Measurements from ENCODE around the gene SHISA3. TPM values are rescaled to one million over a fixed set of nuclear protein-coding genes. Genes with fewer than 3 reads are reported as not detected.
"Not testable (repeated sequence)": the region's sequence is repeated elsewhere in the genome, so short reads cannot be mapped to it uniquely, and the experiment has no call there.

SHISA3 gene
- polyA plus RNA-seq (ENCODE audit: insufficient read length in 4 of 4) = 100 to 1,000 TPM in 3 of 4 donors, 10 to 100 TPM in 1; 64.6 to 122 (median 103) TPM

- no peak for DNase-seq (ENCODE audit: low read depth in 4 of 4, low spot score in 3 of 4)
Measured at GRCh38 chr4:42396752-42397634, at the start of gene SHISA3. SHISA3 (plus strand) TSS chr4:42397488; CDS start chr4:42398057, 569 bp downstream.

GRCh38 chr4:42348247-42348646 is 49.0 kb upstream of the SHISA3 start:
- DNase-seq (ENCODE audit: low read depth in 4 of 4, low spot score in 3 of 4) = no peak

- DNase-seq (ENCODE audit: low read depth in 4 of 4, low spot score in 3 of 4) = no peak
Measured at GRCh38 chr4:42348692-42349091, 48.6 kb upstream of the SHISA3 start.

- no peak for DNase-seq (ENCODE audit: low read depth in 4 of 4, low spot score in 3 of 4)
Measured at GRCh38 chr4:42350611-42351182, 46.6 kb upstream of the SHISA3 start.

GRCh38 chr4:42352049-42352448 is 45.2 kb upstream of the SHISA3 start:
- DNase-seq (ENCODE audit: low read depth in 4 of 4, low spot score in 3 of 4) = no peak

GRCh38 chr4:42357325-42357724 is 40.0 kb upstream of the SHISA3 start:
- no peak for DNase-seq (ENCODE audit: low read depth in 4 of 4, low spot score in 3 of 4)

- DNase-seq (ENCODE audit: low read depth in 4 of 4, low spot score in 3 of 4) = no peak
Measured at GRCh38 chr4:42359711-42360110, 37.6 kb upstream of the SHISA3 start.

GRCh38 chr4:42360256-42360669 is 37.0 kb upstream of the SHISA3 start:
- no peak for DNase-seq (ENCODE audit: low read depth in 4 of 4, low spot score in 3 of 4)

- no peak for DNase-seq (ENCODE audit: low read depth in 4 of 4, low spot score in 3 of 4)
Measured at GRCh38 chr4:42361456-42361855, 35.8 kb upstream of the SHISA3 start.

- DNase-seq (ENCODE audit: low read depth in 4 of 4, low spot score in 3 of 4) = no peak
Measured at GRCh38 chr4:42362591-42362990, 34.7 kb upstream of the SHISA3 start.

- no peak for DNase-seq (ENCODE audit: low read depth in 4 of 4, low spot score in 3 of 4)
Measured at GRCh38 chr4:42363614-42364013, 33.7 kb upstream of the SHISA3 start.

GRCh38 chr4:42364266-42365053 is 32.8 kb upstream of the SHISA3 start:
- DNase-seq (ENCODE audit: low read depth in 4 of 4, low spot score in 3 of 4) = no peak

GRCh38 chr4:42366959-42367358 is 30.3 kb upstream of the SHISA3 start:
- DNase-seq (ENCODE audit: low read depth in 4 of 4, low spot score in 3 of 4) = no peak

- no peak for DNase-seq (ENCODE audit: low read depth in 4 of 4, low spot score in 3 of 4)
Measured at GRCh38 chr4:42369489-42369888, 27.8 kb upstream of the SHISA3 start.

- DNase-seq (ENCODE audit: low read depth in 4 of 4, low spot score in 3 of 4) = no peak
Measured at GRCh38 chr4:42371305-42372252, 25.7 kb upstream of the SHISA3 start.

GRCh38 chr4:42372303-42372702 is 25.0 kb upstream of the SHISA3 start:
- not testable (repeated sequence) for DNase-seq (ENCODE audit: low read depth in 4 of 4, low spot score in 3 of 4)

GRCh38 chr4:42377497-42377896 is 19.8 kb upstream of the SHISA3 start:
- DNase-seq (ENCODE audit: low read depth in 4 of 4, low spot score in 3 of 4) = no peak

GRCh38 chr4:42381666-42382065 is 15.6 kb upstream of the SHISA3 start:
- no peak for DNase-seq (ENCODE audit: low read depth in 4 of 4, low spot score in 3 of 4)

- DNase-seq (ENCODE audit: low read depth in 4 of 4, low spot score in 3 of 4) = no peak
Measured at GRCh38 chr4:42385516-42385915, 11.8 kb upstream of the SHISA3 start.

Measured in right renal pelvis (tissue), 4 donors.